HEK293 (cell line): ENCODE results near the gene SPACA4.

ENCODE experiments used
- KLF10 ChIP-seq: fragments of 450-650 bp; IDR thresholded peaks from 2 replicates; pipeline ENCODE4 v1.5.1; 2018; ENCODE audit warnings: missing biosample characterization, mild to moderate bottlenecking, missing genetic modification characterization
- RBAK ChIP-seq: fragments of 450-650 bp; formaldehyde crosslinking; IDR thresholded peaks from 2 replicates; pipeline ENCODE4 v1.5.1; 2016; ENCODE audit warnings: missing biosample characterization, missing genetic modification characterization
- YY1 ChIP-seq: fragments of 450-650 bp; formaldehyde crosslinking; IDR thresholded peaks from 2 replicates; pipeline ENCODE4 v1.5.1; 2018; ENCODE audit warnings: missing biosample characterization, missing genetic modification characterization
- ZBTB20 ChIP-seq: fragments of 450-650 bp; formaldehyde crosslinking; IDR thresholded peaks from 2 replicates; pipeline ENCODE4 v1.5.1; 2016; ENCODE audit warnings: missing biosample characterization, missing genetic modification characterization
- ZFP3 ChIP-seq: fragments of 450-650 bp; formaldehyde crosslinking; IDR thresholded peaks from 2 replicates; pipeline ENCODE4 v1.5.1; 2016; ENCODE audit warnings: low read depth, missing biosample characterization, missing genetic modification characterization
- ZNF214 ChIP-seq: fragments of 450-650 bp; formaldehyde crosslinking; IDR thresholded peaks from 2 replicates; pipeline ENCODE4 v1.5.1; 2017; ENCODE audit warnings: missing biosample characterization, mild to moderate bottlenecking, missing genetic modification characterization, borderline replicate concordance
- ZNF248 ChIP-seq: fragments of 450-650 bp; formaldehyde crosslinking; IDR thresholded peaks from 2 replicates; pipeline ENCODE4 v1.5.1; 2017; ENCODE audit warnings: missing biosample characterization, missing genetic modification characterization
- ZNF341 ChIP-seq: fragments of 450-650 bp; formaldehyde crosslinking; IDR thresholded peaks from 2 replicates; pipeline ENCODE4; 2016; ENCODE audit warnings: low read depth, missing biosample characterization, missing genetic modification characterization
- ZNF530 ChIP-seq: fragments of 450-650 bp; formaldehyde crosslinking; IDR thresholded peaks from 2 replicates; pipeline ENCODE4 v1.5.1; 2016; ENCODE audit warnings: low read depth, missing biosample characterization, missing genetic modification characterization
- ZNF558 ChIP-seq: fragments of 450-650 bp; formaldehyde crosslinking; IDR thresholded peaks from 2 replicates; pipeline ENCODE4 v1.5.1; 2016; ENCODE audit warnings: missing biosample characterization, missing genetic modification characterization
- ZNF560 ChIP-seq: fragments of 450-650 bp; formaldehyde crosslinking; IDR thresholded peaks from 2 replicates; pipeline ENCODE4 v1.5.1; 2017; ENCODE audit warnings: missing biosample characterization, missing genetic modification characterization, borderline replicate concordance
- ZNF623 ChIP-seq: fragments of 450-650 bp; formaldehyde crosslinking; IDR thresholded peaks from 2 replicates; pipeline ENCODE4 v1.5.1; 2016; ENCODE audit warnings: missing biosample characterization, missing genetic modification characterization
- ZNF658 ChIP-seq: fragments of 450-650 bp; formaldehyde crosslinking; IDR thresholded peaks from 2 replicates; pipeline ENCODE4; 2016; ENCODE audit warnings: missing biosample characterization, missing genetic modification characterization
- ZNF701 ChIP-seq: fragments of 450-650 bp; formaldehyde crosslinking; IDR thresholded peaks from 2 replicates; pipeline ENCODE4 v1.5.1; 2016; ENCODE audit warnings: missing biosample characterization, missing genetic modification characterization
- ZNF76 ChIP-seq: fragments of 450-650 bp; formaldehyde crosslinking; IDR thresholded peaks from 2 replicates; pipeline ENCODE4; 2016; ENCODE audit warnings: low read depth, missing biosample characterization, missing genetic modification characterization, borderline replicate concordance
- ZNF843 ChIP-seq: fragments of 450-650 bp; formaldehyde crosslinking; IDR thresholded peaks from 2 replicates; pipeline ENCODE4 v1.5.1; 2016; ENCODE audit warnings: missing biosample characterization, missing genetic modification characterization
- ZSCAN16 ChIP-seq: fragments of 450-650 bp; formaldehyde crosslinking; IDR thresholded peaks from 2 replicates; pipeline ENCODE4 v1.5.1; 2016; ENCODE audit warnings: missing biosample characterization, missing genetic modification characterization
- TF ChIP-seq, protein P1 (sequence below): fragments of 450-650 bp; formaldehyde crosslinking; IDR thresholded peaks from 2 replicates; pipeline ENCODE4 v1.5.1; 2016; ENCODE audit warnings: missing biosample characterization, missing genetic modification characterization
- TF ChIP-seq, protein P2 (sequence below): fragments of 450-650 bp; formaldehyde crosslinking; IDR thresholded peaks from 2 replicates; pipeline ENCODE4 v1.5.1; 2016; ENCODE audit warnings: missing biosample characterization, missing genetic modification characterization, low read depth
- TF ChIP-seq, protein P3 (sequence below): fragments of 450-650 bp; formaldehyde crosslinking; optimal IDR thresholded peaks from 2 replicates; pipeline ENCODE3; 2016; ENCODE audit warnings: missing biosample characterization, mild to moderate bottlenecking, missing genetic modification characterization
- TF ChIP-seq, protein P4 (sequence below): fragments of 450-650 bp; formaldehyde crosslinking; IDR thresholded peaks from 2 replicates; pipeline ENCODE4 v1.5.1; 2016; ENCODE audit warnings: missing biosample characterization, missing genetic modification characterization
- TF ChIP-seq, protein P5 (sequence below): fragments of 450-650 bp; formaldehyde crosslinking; IDR thresholded peaks from 2 replicates; pipeline ENCODE4 v1.5.1; 2016; ENCODE audit warnings: missing biosample characterization, missing genetic modification characterization
- TF ChIP-seq, protein P6 (sequence below): fragments of 450-650 bp; formaldehyde crosslinking; IDR thresholded peaks from 2 replicates; pipeline ENCODE4 v1.5.1; 2016; ENCODE audit warnings: missing biosample characterization, missing genetic modification characterization
- TF ChIP-seq, protein P7 (sequence below): fragments of 450-650 bp; formaldehyde crosslinking; IDR thresholded peaks from 2 replicates; pipeline ENCODE4 v1.5.1; 2016; ENCODE audit warnings: missing biosample characterization, missing genetic modification characterization

Gene SPACA4

DNA sequence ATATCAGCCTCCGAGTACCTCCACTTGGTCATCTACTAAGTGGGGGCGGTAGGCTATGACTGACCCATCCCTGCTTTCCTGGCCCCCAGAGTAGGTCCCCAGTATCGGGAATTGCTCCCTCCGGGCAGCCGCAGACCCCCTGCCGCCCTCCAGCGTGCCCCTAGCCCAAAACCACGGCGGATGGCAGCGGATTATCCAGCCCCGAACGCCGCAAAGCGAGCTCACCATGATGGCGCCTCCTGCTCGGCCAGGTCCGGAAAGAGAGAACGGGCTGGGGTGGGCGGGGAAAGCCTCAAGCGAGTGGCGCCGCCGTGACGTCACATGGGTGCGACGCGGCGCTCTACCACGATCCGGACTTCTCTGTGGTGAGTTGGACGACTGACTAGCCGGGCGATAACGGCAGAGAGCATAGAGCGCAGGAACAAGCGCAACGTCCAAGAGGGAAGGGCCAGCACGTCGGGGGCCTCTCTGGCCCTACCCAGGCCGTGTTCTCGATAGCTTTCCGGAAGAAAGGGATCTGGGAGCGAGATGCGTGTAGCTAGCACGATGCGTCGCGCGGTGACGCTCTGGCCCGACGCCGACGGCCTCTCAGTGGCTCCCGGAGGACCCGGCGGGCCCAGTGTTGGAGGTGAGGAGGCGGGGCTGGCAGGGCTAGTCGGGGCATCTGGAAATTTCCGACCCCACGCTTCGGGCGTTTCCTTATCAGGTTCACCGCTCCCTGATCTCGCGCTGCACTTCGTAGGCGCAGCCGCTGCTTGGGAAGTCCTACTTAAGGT lies 12.6 kb downstream of the SPACA4 start, which contains the start of the genes RPL18 and SPHK2 (continued):
- TF ChIP-seq, protein P1, sequence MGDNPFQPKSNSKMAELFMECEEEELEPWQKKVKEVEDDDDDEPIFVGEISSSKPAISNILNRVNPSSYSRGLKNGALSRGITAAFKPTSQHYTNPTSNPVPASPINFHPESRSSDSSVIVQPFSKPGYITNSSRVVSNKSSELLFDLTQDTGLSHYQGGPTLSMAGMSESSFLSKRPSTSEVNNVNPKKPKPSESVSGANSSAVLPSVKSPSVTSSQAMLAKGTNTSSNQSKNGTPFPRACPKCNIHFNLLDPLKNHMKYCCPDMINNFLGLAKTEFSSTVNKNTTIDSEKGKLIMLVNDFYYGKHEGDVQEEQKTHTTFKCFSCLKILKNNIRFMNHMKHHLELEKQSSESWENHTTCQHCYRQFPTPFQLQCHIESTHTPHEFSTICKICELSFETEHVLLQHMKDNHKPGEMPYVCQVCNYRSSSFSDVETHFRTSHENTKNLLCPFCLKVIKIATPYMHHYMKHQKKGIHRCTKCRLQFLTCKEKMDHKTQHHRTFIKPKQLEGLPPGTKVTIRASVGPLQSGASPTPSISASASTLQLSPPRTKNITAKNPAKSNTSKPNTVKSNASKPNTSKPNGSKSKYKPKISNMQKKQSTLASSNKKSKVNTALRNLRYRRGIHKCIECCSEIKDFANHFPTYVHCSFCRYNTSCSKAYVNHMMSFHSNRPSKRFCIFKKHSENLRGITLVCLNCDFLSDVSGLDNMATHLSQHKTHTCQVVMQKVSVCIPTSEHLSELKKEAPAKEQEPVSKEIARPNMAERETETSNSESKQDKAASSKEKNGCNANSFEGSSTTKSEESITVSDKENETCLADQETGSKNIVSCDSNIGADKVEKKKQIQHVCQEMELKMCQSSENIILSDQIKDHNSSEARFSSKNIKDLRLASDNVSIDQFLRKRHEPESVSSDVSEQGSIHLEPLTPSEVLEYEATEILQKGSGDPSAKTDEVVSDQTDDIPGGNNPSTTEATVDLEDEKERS (tag by site-specific recombination), result peak; percentile 42; the same call in 1 of the 2 replicates
- TF ChIP-seq, protein P2, sequence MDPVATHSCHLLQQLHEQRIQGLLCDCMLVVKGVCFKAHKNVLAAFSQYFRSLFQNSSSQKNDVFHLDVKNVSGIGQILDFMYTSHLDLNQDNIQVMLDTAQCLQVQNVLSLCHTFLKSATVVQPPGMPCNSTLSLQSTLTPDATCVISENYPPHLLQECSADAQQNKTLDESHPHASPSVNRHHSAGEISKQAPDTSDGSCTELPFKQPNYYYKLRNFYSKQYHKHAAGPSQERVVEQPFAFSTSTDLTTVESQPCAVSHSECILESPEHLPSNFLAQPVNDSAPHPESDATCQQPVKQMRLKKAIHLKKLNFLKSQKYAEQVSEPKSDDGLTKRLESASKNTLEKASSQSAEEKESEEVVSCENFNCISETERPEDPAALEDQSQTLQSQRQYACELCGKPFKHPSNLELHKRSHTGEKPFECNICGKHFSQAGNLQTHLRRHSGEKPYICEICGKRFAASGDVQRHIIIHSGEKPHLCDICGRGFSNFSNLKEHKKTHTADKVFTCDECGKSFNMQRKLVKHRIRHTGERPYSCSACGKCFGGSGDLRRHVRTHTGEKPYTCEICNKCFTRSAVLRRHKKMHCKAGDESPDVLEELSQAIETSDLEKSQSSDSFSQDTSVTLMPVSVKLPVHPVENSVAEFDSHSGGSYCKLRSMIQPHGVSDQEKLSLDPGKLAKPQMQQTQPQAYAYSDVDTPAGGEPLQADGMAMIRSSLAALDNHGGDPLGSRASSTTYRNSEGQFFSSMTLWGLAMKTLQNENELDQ (tag by site-specific recombination), result no peak
- TF ChIP-seq, protein P3, sequence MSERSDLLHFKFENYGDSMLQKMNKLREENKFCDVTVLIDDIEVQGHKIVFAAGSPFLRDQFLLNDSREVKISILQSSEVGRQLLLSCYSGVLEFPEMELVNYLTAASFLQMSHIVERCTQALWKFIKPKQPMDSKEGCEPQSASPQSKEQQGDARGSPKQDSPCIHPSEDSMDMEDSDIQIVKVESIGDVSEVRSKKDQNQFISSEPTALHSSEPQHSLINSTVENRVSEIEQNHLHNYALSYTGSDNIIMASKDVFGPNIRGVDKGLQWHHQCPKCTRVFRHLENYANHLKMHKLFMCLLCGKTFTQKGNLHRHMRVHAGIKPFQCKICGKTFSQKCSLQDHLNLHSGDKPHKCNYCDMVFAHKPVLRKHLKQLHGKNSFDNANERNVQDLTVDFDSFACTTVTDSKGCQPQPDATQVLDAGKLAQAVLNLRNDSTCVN (tag by site-specific recombination), result peak; percentile 51
- TF ChIP-seq RBAK (tag by site-specific recombination) (no peak), ZNF558 (tag by site-specific recombination) (peak; percentile 38; the same call in 1 of the 2 replicates), ZNF341 (tag by site-specific recombination) (no peak), ZNF248 (no peak), ZBTB20 (tag by site-specific recombination) (peak; percentile 67; the same call in 1 of the 2 replicates), ZNF623 (tag by site-specific recombination) (no peak), ZSCAN16 (tag by site-specific recombination) (no peak), ZFP3 (tag by site-specific recombination) (no peak), ZNF701 (no peak), ZNF530 (tag by site-specific recombination) (no peak), ZNF843 (peak; percentile 89; the same call in 1 of the 2 replicates), KLF10 (tag by site-specific recombination) (peak; percentile 81), ZNF560 (tag by site-specific recombination) (no peak), YY1 (tag by site-specific recombination) (peak; percentile 77), ZNF76 (peak; percentile 92), ZNF658 (no peak), ZNF214 (tag by site-specific recombination) (no peak)
- TF ChIP-seq, protein P4, sequence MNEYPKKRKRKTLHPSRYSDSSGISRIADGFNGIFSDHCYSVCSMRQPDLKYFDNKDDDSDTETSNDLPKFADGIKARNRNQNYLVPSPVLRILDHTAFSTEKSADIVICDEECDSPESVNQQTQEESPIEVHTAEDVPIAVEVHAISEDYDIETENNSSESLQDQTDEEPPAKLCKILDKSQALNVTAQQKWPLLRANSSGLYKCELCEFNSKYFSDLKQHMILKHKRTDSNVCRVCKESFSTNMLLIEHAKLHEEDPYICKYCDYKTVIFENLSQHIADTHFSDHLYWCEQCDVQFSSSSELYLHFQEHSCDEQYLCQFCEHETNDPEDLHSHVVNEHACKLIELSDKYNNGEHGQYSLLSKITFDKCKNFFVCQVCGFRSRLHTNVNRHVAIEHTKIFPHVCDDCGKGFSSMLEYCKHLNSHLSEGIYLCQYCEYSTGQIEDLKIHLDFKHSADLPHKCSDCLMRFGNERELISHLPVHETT, result peak; percentile 98
- TF ChIP-seq, protein P5, sequence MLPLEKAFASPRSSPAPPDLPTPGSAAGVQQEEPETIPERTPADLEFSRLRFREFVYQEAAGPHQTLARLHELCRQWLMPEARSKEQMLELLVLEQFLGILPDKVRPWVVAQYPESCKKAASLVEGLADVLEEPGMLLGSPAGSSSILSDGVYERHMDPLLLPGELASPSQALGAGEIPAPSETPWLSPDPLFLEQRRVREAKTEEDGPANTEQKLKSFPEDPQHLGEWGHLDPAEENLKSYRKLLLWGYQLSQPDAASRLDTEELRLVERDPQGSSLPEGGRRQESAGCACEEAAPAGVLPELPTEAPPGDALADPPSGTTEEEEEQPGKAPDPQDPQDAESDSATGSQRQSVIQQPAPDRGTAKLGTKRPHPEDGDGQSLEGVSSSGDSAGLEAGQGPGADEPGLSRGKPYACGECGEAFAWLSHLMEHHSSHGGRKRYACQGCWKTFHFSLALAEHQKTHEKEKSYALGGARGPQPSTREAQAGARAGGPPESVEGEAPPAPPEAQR (tag by site-specific recombination), result peak; percentile 91; the same call in 1 of the 2 replicates
- TF ChIP-seq, protein P6, sequence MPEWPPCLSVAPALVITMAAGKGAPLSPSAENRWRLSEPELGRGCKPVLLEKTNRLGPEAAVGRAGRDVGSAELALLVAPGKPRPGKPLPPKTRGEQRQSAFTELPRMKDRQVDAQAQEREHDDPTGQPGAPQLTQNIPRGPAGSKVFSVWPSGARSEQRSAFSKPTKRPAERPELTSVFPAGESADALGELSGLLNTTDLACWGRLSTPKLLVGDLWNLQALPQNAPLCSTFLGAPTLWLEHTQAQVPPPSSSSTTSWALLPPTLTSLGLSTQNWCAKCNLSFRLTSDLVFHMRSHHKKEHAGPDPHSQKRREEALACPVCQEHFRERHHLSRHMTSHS (tag by site-specific recombination), result no peak
- TF ChIP-seq, protein P7, sequence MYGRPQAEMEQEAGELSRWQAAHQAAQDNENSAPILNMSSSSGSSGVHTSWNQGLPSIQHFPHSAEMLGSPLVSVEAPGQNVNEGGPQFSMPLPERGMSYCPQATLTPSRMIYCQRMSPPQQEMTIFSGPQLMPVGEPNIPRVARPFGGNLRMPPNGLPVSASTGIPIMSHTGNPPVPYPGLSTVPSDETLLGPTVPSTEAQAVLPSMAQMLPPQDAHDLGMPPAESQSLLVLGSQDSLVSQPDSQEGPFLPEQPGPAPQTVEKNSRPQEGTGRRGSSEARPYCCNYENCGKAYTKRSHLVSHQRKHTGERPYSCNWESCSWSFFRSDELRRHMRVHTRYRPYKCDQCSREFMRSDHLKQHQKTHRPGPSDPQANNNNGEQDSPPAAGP, result peak; percentile 87
